GM19025 (cell line): ENCODE measurements around the gene PRKAG2.

ENCODE experiments used
- ATAC-seq: cut with Tn5 transposase; IDR thresholded peaks from one replicate; pipeline ENCODE4 v1.9.1; 2021; ENCODE audit warnings: mild to moderate bottlenecking, low read depth, moderate library complexity; ENCODE audit not compliant: unreplicated experiment

Gene PRKAG2

DNA sequence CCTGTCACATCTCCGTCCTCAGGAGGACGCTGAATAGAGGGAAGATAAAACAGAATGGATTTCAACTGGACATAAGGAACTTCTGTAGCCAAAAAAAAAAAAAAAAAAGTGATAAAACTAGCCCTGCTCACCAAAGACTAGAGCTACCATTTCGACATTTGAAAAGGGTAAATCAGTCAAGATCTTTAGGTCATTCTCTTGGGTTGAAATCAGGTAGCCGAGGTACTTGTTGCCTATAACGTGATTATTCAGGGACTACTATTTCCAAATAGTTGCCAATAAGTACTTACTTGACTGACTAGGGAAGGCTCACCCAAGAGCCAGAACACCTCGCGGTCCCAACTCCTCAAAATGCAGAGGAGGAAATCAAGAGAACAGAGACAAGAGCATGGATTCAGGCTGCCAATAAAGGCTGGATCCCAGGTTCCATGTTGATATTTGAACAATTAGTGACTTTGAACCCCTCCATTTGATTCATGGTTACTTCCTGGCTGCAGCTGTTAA is 359.3 kb downstream of the PRKAG2 start:
- ATAC-seq = no peak

DNA sequence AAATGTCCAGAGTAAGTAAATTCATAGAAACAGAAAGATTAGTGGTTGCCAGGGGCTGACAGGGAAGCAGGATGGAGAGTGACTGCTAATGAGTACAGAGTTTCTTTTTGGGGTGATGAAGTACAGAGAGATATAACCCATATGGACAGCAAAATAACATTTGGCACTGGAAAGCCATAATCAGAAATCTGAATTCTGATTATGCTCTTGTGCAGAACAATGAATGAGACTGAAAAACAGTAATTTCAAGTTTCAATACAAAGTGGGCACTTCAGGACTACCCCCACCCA is 361.7 kb downstream of the PRKAG2 start:
- ATAC-seq = no peak

- no peak for ATAC-seq
These were observed 362.2 kb downstream of the PRKAG2 start for GRCh38 chr7:151514461-151515275.

- no peak for ATAC-seq
These were observed 363.8 kb downstream of the PRKAG2 start for GRCh38 chr7:151513133-151513532.

GRCh38 chr7:151512353-151512752 is 364.6 kb downstream of the PRKAG2 start:
- ATAC-seq = no peak

DNA sequence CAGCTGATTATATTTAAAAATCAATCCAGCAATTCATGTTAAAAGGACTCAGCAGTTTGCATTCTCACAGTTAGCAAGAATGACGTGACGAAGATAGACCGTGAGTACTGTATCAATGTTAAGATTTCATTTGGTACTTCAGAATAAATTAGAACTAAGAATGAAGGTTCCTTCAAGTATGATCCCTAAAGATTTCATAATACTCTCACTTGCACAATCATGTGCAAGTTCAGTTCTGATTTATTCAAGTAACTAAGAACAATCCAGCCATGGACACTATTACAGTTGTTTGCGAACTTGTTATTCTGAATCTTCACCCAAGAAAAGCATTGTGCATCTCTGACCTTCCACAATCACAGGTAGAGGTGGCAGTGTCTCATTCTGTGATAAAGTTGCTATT is 365.0 kb downstream of the PRKAG2 start:
- ATAC-seq = no peak

DNA sequence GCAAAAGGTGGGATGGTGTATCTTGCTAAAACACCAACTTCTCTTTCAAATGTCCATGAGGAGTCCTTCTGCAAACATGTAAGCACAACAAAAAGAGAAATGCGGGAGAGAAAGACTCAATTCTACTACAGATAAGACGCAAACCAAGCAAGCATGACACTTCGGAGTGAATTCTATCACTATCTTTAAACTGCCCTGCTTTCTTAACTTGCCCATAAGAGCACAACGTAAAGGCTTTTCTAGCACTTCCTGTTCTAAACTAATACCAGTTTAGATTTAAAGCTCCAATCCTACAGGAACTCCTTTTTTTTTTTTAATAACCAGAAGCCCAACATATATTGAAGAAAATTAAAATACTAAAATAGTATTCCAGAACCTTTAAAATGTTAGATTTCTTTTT is 365.6 kb downstream of the PRKAG2 start:
- no peak for ATAC-seq

DNA sequence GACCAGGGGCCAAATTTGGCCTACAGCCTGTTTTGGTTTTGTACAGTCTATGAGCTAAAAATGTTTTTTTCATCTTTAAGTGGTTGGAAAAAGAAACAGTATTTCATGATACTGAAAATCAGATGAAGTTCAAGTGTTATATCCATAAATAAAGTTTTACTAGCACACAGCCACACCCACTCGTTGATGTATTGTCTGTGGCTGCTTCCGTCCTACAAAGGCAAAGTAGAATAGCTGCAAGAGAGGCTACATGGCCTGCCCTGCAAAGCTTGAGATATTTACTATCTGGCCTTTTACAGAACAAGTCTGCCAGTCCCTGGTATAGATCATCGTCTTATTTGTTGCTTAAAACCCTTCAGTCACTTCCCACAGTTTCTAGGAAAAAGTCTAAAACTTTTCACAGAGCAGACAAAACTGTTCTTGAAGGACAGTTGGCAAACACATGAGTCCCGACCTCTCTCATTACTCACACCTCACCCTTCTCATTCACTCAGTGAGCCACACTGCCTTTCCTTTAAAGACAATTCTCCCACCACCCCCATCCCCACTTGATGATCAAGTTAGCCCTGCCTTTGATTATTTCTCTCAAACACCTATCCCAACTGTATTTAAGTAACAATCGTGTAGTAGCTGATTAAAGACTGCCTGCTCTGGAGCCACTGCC is 367.1 kb downstream of the PRKAG2 start:
- no peak for ATAC-seq

DNA sequence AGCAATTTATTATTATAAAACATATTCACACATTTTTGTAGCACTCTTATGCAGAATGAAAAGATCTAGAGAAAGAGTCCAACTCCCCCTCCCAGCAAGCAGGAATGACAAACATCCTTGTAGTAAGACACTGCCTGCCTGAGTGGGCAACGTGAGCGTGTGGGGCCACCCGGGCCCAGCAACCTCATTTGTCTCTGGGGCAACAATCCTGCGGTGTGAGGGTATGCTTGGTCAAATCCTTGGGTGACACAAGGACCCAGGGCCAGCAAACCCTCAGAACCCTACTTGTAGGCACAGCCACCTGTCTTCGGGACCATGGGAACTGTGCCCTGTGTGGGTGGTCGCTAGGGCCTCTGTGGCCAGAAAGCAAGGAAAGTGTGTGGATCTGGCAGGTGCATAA is 367.9 kb downstream of the PRKAG2 start:
- no peak for ATAC-seq

- no peak for ATAC-seq
These were observed 369.1 kb downstream of the PRKAG2 start for GRCh38 chr7:151507806-151508205.

DNA sequence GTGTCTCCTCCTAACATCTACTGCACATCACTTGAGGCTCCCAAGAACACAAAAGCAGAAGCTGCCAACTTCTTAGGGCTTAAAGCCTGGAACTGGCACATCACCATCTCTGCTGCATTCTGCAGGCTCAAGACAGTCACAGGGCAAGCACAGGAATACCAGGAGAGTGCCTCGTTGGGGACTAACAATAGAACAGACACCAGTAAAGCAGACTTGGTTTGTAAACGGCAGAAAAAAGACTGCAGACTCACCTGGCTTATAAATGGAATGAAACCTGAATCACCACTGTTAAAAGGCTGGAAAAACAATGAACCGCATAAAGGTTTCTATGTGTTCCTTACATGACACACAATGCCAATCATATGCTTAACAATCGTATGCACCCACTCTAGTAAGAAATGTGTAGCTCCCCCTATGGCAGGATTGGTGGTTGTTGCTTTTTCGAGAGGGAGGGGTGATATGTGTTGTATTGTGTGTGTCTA is 370.0 kb downstream of the PRKAG2 start:
- ATAC-seq = no peak
